Fibroblast of pulmonary artery (primary cell): ENCODE measurements around the gene PCDH18.
A peak's percentile ranks its signal among the peaks of the same experiment; 100 is the strongest.
"Not testable (repeated sequence)": the region's sequence is repeated elsewhere in the genome, so short reads cannot be mapped to it uniquely, and the experiment has no call there.

Experiments used
- DNase-seq: peaks from one replicate; pipeline ENCODE4 v3.0.0-alpha.2; 2010; ENCODE audit warnings: low read depth
- H3K4me3 ChIP-seq: replicated peaks from 2 replicates; pipeline ENCODE4 v1.5.1; 2011; ENCODE audit warnings: low read depth, mild to moderate bottlenecking, control low read depth, low read length, moderate library complexity
- TF ChIP-seq, protein P1 (sequence below): IDR thresholded peaks from 2 replicates; pipeline ENCODE4 v1.5.1; 2011; ENCODE audit warnings: mild to moderate bottlenecking, control low read depth, low read length, inconsistent platforms; ENCODE audit errors: missing control alignments

PCDH18 gene

DNA sequence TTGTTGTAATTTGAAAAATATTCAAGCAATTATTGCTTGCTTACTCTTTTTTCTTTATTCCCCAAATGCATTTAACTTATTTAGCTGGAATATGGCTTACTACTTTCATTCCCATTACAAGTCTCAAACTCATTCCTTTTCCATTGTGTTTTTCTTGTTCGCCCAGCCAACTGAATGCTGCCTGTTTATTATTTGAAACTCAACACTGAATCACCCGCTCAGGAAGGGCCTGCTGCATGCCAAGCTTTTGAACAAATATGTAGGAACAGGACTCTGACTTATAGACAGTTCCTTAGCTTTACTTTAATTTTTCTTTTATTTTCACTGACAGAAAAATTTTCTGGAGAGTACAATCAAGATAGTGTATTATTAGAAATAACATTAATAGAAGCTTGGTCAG, 12.9 kb downstream of the PCDH18 start:
- H3K4me3 ChIP-seq, result no peak overlapping the region
- peak; percentile 74 for DNase-seq
- TF ChIP-seq, protein P1, sequence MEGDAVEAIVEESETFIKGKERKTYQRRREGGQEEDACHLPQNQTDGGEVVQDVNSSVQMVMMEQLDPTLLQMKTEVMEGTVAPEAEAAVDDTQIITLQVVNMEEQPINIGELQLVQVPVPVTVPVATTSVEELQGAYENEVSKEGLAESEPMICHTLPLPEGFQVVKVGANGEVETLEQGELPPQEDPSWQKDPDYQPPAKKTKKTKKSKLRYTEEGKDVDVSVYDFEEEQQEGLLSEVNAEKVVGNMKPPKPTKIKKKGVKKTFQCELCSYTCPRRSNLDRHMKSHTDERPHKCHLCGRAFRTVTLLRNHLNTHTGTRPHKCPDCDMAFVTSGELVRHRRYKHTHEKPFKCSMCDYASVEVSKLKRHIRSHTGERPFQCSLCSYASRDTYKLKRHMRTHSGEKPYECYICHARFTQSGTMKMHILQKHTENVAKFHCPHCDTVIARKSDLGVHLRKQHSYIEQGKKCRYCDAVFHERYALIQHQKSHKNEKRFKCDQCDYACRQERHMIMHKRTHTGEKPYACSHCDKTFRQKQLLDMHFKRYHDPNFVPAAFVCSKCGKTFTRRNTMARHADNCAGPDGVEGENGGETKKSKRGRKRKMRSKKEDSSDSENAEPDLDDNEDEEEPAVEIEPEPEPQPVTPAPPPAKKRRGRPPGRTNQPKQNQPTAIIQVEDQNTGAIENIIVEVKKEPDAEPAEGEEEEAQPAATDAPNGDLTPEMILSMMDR, result no peak

DNA sequence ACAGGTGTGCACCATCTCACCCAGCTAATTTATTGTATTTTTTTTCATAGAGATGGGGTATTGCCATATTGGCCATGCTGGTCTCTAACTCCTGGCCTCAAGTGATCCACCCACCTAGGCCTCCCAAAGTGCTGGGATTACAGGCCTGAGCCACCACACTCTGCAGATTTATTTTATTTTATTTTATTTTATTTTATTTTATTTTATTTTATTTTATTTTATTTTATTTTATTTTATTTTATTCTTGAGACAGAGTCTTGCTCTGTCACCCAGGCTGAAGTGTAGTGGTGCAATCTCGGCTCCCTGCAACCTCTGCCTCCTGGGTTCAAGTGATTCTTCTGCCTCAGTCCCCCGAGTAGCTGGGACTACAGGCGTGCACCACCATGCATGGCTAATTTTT, 15.0 kb downstream of the PCDH18 start:
- not testable (repeated sequence) for DNase-seq, H3K4me3 ChIP-seq

DNA sequence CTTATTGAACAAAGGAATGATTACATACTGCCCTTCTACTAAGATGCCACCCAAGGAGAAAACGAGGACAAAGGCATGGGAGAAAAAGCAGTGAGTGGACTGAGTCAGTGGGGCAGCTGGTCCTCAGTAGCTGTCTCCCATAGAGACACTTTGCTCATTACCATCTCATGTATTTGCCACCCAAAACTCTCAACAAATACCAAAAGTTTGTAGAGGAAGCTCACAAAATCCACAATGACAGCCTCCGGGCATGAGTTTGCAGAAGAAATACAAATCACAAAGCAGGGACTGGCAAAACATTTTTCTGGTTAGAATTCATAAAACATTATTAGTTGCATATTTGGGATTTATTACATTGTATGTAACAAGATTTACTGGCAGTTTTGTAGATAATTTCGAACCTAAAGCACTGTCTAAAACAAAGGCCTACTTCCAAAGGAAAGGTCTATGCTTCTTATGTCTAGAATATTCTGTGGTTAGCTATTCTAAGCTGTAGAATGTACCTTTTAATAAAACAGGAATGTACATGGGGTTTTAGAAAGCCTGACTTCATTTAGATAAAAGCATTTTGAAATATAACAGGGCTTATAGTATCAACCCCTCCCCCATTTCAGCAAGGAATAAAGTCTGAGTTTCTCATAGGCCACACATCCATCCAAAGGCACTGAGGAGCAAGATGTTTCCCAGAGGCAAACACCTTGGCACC, 17.7 kb downstream of the PCDH18 start:
- TF ChIP-seq, protein P1, result no peak
- DNase-seq, result no peak
- H3K4me3 ChIP-seq, result no peak overlapping the region

DNA sequence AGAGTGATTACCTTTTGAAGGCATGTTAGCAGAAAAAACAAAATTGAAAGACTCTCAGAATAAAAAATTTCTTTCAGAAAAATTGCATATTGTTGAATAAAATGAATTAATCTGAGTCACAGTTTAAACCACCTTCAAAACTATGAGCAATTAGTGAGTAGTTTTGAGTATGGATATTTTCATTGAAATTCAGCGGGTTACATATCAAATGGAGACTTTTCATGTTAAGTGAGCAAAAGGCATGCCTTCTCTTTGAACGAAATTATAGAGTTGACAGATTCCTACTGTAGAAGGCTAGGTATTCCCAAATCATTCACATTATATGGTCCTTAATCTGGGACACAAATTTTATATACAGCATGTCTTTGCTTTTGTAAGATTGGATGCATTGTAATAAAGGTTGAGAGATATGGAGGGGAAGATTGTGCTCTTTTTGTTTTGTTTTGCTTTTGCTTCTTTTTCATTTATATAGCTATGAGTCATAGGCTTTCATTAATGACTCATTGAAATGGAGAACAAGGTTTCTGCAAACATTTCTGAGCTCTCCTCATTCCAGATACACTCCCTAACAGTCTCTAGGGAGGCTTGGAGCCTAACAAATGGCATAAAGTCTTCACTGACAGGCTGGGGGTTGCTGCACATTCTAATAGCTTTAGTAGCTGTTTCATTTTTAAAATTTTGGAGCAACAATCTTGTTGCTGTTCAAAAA, 21.6 kb downstream of the PCDH18 start:
- TF ChIP-seq, protein P1, result no peak
- DNase-seq, result peak; percentile 97
- peak overlapping the region; percentile 2 for H3K4me3 ChIP-seq

DNA sequence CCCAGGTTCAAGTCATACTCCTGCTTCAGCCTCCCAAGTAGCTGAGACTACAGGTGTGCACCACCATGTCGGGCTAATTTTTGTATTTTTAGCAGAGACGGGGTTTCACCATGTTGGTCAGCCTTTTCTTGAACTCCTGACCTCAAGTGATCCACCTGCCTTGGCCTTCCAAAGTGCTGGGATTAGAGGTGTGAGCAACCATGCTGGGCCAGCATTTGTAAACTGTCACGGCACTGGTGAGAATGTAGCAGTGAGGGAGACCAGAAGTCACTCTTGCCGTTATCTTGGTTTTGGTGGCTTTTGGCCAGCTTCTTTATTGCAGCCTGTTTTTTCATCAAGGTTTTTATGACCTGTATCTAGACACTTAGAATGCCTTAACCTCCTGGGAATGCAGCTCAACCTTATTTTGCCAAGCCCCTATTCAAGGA, 22.4 kb downstream of the PCDH18 start:
- DNase-seq, result peak; percentile 23
- H3K4me3 ChIP-seq, result no peak overlapping the region
- TF ChIP-seq, protein P1, result no peak

DNA sequence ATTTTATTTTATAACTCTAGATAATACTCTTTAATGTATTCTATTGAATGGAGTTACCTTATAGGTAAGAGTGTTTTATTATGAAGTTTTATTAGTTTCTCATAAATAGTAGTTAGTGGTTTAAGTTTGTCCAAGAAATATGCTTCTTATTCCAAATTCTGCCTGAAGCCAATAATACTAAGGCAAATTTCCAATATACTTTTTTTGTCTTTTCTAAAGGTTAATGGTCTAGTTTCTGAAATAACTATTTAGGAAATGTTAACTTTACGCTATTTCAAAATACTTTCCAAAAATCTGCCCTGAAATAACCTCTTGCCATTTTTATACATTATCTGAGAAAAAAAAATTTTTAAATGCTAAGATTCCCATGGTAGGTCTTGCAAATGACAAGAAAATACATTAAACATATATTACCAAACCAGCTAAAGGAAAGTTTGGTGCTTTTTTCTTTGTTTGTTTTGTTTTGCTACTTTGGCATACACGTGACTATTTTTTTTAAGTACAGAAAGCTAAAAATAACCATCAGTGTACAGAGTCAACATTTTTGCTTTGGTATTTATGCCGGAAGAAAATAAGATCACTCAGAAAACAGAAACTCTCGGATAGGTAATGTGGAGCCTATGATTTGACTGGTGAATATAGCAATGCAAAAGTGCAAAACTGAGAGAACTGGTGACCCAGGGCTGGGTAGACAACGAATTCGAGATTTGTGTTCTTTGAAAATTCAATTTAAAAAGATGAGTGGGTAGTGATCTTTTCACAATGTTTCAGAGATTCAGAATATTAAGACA, 29.8 kb downstream of the PCDH18 start:
- no peak overlapping the region for H3K4me3 ChIP-seq
- no peak for DNase-seq
- TF ChIP-seq, protein P1, result no peak

DNA sequence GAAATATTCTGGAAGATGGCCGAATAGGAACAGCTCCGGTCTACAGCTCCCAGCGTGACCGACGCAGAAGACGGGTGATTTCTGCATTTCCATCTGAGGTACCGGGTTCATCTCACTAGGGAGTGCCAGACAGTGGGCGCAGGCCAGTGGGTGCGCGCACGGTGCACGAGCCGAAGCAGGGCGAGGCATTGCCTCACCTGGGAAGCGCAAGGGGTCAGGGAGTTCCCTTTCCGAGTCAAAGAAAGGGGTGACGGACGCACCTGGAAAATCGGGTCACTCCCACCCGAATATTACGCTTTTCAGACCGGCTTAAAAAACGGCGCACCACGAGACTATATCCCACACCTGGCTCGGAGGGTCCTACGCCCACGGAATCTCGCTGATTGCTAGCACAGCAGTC, 36.0 kb downstream of the PCDH18 start:
- DNase-seq, H3K4me3 ChIP-seq: not testable (repeated sequence)
